ENCODE results near the gene KRTAP10-12. TPM values are rescaled to one million over a fixed set of nuclear protein-coding genes. Genes with fewer than 3 reads are reported as not detected.

The KRTAP10-12 gene
- total and polyA plus RNA-seq, 10 of the 15 experiments (the other 5 are each of a cell fraction or from before 2014, with no cell fraction given), result not detected

DNA sequence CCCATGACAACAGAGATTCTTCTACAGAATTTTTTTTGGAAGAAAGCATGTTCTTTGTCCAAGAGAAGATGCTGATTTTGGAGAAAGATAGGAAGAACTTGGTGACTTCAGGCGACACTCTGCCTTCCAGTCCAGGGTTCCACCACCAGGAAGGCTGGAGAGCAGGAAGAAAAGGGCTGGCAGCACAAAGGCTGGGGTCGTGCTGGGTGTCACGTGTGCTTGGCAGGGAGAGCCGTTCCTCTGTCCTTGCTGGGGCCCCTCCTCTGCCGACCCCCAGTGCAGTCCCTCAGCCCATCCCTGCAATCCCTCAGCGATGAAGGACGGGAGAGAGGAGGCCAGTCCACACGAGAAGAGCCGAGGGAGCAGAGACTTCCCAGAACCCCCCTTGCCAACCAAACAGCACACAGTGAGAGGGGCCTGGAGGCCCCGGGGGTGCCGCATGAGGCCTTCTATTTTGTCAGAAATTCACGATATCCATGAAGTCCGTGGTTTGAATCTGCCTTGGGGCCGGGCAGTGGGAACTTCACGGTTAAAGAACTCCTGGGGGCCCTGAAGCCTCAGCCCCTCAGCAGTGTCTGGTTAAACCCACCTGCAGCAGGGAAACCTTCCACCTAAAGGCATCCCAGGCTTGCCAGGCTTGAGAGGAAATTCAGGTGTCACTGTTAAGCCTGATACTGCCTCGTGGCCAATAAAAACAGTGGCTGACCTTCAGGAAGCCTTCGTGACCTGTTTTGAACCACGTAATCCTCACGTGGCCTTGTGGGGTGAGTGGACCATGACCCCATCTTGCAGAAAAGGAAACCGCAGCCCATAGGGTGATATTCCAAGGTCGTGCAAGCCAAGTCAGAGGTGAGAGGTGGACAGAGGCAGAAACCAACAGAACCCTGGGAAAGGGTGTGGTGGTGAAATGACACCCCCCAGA, 3.4 kb downstream of the KRTAP10-12 start:
- FAIRE-seq, result no peak
- Histone ChIP-seq H3K27me3 (replicated peaks in 1 of 2; ENCODE audit: control insufficient read depth in 2 of 2, insufficient read depth in 2 of 2, low read length in 1 of 2) (peaks cover 2 to 5% of the 10 kb centered on the region in 2 experiments; a peak in 3 of 4 replicates), H3K9ac (ENCODE audit: control insufficient read depth, insufficient read depth, low read length) (no peak overlapping the region), H2AFZ (ENCODE audit: control insufficient read depth, low read depth, low read length) (no peak overlapping the region), H3K9me3 (replicated peaks; ENCODE audit: control insufficient read depth, insufficient read depth, low read length) (no peaks in the 10 kb centered on the region), H3K27ac (ENCODE audit: control insufficient read depth, insufficient read depth) (no peak overlapping the region), H3K79me2 (ENCODE audit: control insufficient read depth, insufficient read depth, low read length) (no peaks in the 10 kb centered on the region), H3K4me1 (ENCODE audit: control insufficient read depth, insufficient read depth, low read length) (no peaks in the 10 kb centered on the region), H3K4me3 (no peak overlapping the region), H4K20me1 (ENCODE audit: control insufficient read depth, insufficient read depth) (no peaks in the 10 kb centered on the region), H3K4me2 (ENCODE audit: control insufficient read depth, insufficient read depth) (no peak overlapping the region), H3K36me3 (ENCODE audit: control insufficient read depth in 2 of 2, insufficient read depth in 2 of 2, low read length in 1 of 2) (no peaks in the 10 kb centered on the region)
- ChIA-PET POLR2A (no interaction called here), RAD21 (ENCODE audit: unreplicated experiment) (no interaction called here), SMC1A (ENCODE audit: uncharacterized antibody, unreplicated experiment) (interaction anchor here (0.6 kb wide), 1 partner anchor 1206 kb away, joined by 3 read pairs; no protein-coding TSS in a partner anchor), CTCF (no interaction called here)
- 13% methylated on average over 21 of the region's 21 CpGs for WGBS (ENCODE audit: insufficient coverage, insufficient replicate concordance, low lambda C conversion rate, missing lambda C conversion rate)
- in situ Hi-C loops (cut with MboI), result no loop called here
- intact Hi-C loops (cut with micrococcal nuclease; ENCODE audit: unreplicated experiment), result no loop called here
- no TSS peak for BruUV-seq (replicated peaks)
- TF ChIP-seq SMARCA5 (IDR thresholded peaks at IDR 0.05), result no peak
- TF ChIP-seq CHD4 (IDR thresholded peaks at IDR 0.05), result no peak
- no peak for TF ChIP-seq CBX3 (IDR thresholded peaks at IDR 0.05; ENCODE audit: borderline replicate concordance, low read depth)
- no peak for TF ChIP-seq ZZZ3 (IDR thresholded peaks at IDR 0.05; ENCODE audit: control insufficient read depth, insufficient read length, low read depth)
- TF ChIP-seq, protein P1, sequence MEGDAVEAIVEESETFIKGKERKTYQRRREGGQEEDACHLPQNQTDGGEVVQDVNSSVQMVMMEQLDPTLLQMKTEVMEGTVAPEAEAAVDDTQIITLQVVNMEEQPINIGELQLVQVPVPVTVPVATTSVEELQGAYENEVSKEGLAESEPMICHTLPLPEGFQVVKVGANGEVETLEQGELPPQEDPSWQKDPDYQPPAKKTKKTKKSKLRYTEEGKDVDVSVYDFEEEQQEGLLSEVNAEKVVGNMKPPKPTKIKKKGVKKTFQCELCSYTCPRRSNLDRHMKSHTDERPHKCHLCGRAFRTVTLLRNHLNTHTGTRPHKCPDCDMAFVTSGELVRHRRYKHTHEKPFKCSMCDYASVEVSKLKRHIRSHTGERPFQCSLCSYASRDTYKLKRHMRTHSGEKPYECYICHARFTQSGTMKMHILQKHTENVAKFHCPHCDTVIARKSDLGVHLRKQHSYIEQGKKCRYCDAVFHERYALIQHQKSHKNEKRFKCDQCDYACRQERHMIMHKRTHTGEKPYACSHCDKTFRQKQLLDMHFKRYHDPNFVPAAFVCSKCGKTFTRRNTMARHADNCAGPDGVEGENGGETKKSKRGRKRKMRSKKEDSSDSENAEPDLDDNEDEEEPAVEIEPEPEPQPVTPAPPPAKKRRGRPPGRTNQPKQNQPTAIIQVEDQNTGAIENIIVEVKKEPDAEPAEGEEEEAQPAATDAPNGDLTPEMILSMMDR (IDR thresholded peaks at IDR 0.05 in 2 of 3, conservative IDR thresholded peaks at IDR 0.05 in 1 of 3; ENCODE audit: control insufficient read depth in 2 of 3, extremely low read depth in 1 of 3, insufficient read depth in 1 of 3, low read depth in 3 of 3, low read length in 3 of 3), result no peak
- no peak for TF ChIP-seq SKIL (IDR thresholded peaks at IDR 0.05; ENCODE audit: low read depth, poor library complexity, severe bottlenecking)
- TF ChIP-seq NFYB (IDR thresholded peaks at IDR 0.05; ENCODE audit: insufficient read depth, low read depth, low read length), result no peak
- no peak for TF ChIP-seq POU2F2 (IDR thresholded peaks at IDR 0.05; ENCODE audit: borderline replicate concordance, low read depth, low read length)
- TF ChIP-seq ZSCAN29 (IDR thresholded peaks at IDR 0.05), result no peak
- 0 out of 2 replicates have a peak, but pooled peaks have one; percentile 16 for TF ChIP-seq NR2F1 (conservative IDR thresholded peaks at IDR 0.05)
- no peak for TF ChIP-seq ZNF207 (IDR thresholded peaks at IDR 0.05; ENCODE audit: borderline replicate concordance)
- TF ChIP-seq NFYA (IDR thresholded peaks at IDR 0.05; ENCODE audit: borderline replicate concordance, low read depth, low read length), result no peak
- TF ChIP-seq BHLHE40 (IDR thresholded peaks at IDR 0.05; ENCODE audit: borderline replicate concordance in 1 of 2, low read depth in 2 of 2, low read length in 1 of 2), result 0 out of 4 replicates have a peak, but pooled peaks of 1 of the 2 experiments have one; percentile 9
- TF ChIP-seq MXI1 (IDR thresholded peaks at IDR 0.05; ENCODE audit: low read depth, low read length), result no peak
- no peak for TF ChIP-seq TCF3 (IDR thresholded peaks at IDR 0.05; ENCODE audit: borderline replicate concordance, insufficient read depth, low read depth, low read length)
- TF ChIP-seq LARP7 (IDR thresholded peaks at IDR 0.05), result no peak
- ATAC-seq, result no peak
- no peak for DNase-seq (ENCODE audit: low read depth, low spot score)
